ENCODE data around the gene ID4.

The ID4 gene

GRCh38 chr6:19836799-19837510 is at the start of gene ID4:
TSS of gene ID4 (plus strand) at chr6:19837370. CDS start at chr6:19837755, 385 bp downstream.
- DNase-seq: no peak

GRCh38 chr6:19788686-19789085 is 48.5 kb upstream of the ID4 start:
- no peak for DNase-seq

GRCh38 chr6:19789100-19789803 is 47.9 kb upstream of the ID4 start:
- DNase-seq: no peak

- DNase-seq: no peak
These were observed 45.9 kb upstream of the ID4 start for GRCh38 chr6:19791267-19791666.

GRCh38 chr6:19795211-19795610 is 42.0 kb upstream of the ID4 start:
- no peak for DNase-seq

- DNase-seq: no peak
These were observed 40.7 kb upstream of the ID4 start for GRCh38 chr6:19796452-19796851.

GRCh38 chr6:19798362-19798761 is 38.8 kb upstream of the ID4 start:
- no peak for DNase-seq

GRCh38 chr6:19802656-19803055 is 34.5 kb upstream of the ID4 start:
- DNase-seq: no peak

GRCh38 chr6:19803331-19804204 is 33.6 kb upstream of the ID4 start:
- DNase-seq: no peak

GRCh38 chr6:19804205-19805128 is 32.7 kb upstream of the ID4 start:
- DNase-seq: peak; percentile 1

GRCh38 chr6:19805129-19805481 is 32.1 kb upstream of the ID4 start:
- DNase-seq: no peak

- DNase-seq: no peak
These were observed 30.2 kb upstream of the ID4 start for GRCh38 chr6:19806971-19807396.

- no peak for DNase-seq
These were observed 25.6 kb upstream of the ID4 start for GRCh38 chr6:19811397-19812079.

GRCh38 chr6:19812512-19813119 is 24.6 kb upstream of the ID4 start:
- DNase-seq: no peak

- no peak for DNase-seq
These were observed 18.4 kb upstream of the ID4 start for GRCh38 chr6:19818805-19819204.

GRCh38 chr6:19824058-19824807 is 12.9 kb upstream of the ID4 start:
- no peak for DNase-seq

GRCh38 chr6:19827247-19827646 is 9.9 kb upstream of the ID4 start:
- DNase-seq: no peak

- DNase-seq: no peak
These were observed 9.3 kb upstream of the ID4 start for GRCh38 chr6:19827903-19828302.

- DNase-seq: no peak
These were observed 7.0 kb upstream of the ID4 start for GRCh38 chr6:19830171-19830570.

- no peak for DNase-seq
These were observed 5.8 kb upstream of the ID4 start for GRCh38 chr6:19831358-19831757.

GRCh38 chr6:19833947-19834346 is 3.2 kb upstream of the ID4 start:
- DNase-seq: no peak
